NB4 (cell line): ENCODE measurements around the gene CCR4.
A peak's percentile ranks its signal among the peaks of the same experiment; 100 is the strongest.
"Not testable (repeated sequence)": the region's sequence is repeated elsewhere in the genome, so short reads cannot be mapped to it uniquely, and the experiment has no call there.

Experiments used
- DNase-seq: peaks from one replicate; pipeline ENCODE4 v3.0.0; 2010; ENCODE audit warnings: low read depth
- H3K4me3 ChIP-seq: one replicate; pipeline ENCODE4 v1.5.1; 2011; ENCODE audit warnings: mild to moderate bottlenecking, low read depth, low read length, moderate library complexity
- MAX ChIP-seq: IDR thresholded peaks from 2 replicates; pipeline ENCODE4 v1.6.1; 2011; ENCODE audit warnings: low read depth, low read length
- MYC ChIP-seq: IDR thresholded peaks from 2 replicates; pipeline ENCODE4 v1.6.1; 2011; ENCODE audit warnings: low read depth, low read length
- POLR2A ChIP-seq: IDR thresholded peaks from 2 replicates; pipeline ENCODE4 v1.6.1; 2011; ENCODE audit warnings: mild to moderate bottlenecking; ENCODE audit not compliant: insufficient read length; ENCODE audit errors: extremely low read depth
- TF ChIP-seq, protein P1 (sequence below): IDR thresholded peaks from one replicate; pipeline ENCODE4 v1.5.1; 2012; ENCODE audit warnings: low read depth, low read length

CCR4 gene

DNA sequence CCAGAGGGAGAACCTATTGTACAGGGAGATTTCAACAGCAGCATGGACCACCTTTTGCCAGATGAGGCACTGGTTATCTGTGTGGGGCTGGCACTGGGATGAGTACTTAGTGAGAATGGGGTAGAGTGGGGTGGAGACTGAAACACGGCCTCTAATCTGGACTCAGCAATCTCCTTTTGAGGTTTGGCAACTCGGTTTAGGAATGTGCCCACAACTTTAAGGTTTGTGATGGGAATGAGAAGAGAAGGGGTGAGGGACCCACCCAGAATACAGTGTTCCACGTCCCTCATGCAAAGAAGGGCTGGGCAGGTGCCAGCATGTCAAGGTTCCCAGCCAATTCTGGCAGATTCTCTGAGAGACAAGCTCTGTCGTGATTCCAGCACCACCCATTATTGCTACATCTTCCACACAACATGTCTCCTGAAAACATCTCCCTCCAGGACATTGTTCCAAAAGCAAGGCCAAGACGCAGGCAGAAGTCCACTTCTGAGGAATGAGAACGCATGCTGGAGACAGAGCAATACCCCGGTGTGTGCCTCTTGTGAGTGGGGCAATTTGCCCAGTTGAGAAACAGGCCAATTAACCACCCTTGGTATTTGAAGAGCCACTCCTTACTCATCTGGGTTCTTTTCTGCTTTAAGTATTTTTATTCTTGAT lies 37.5 kb upstream of the CCR4 start:
- H3K4me3 ChIP-seq, result no peak overlapping the region
- no peak for DNase-seq
- no peak for TF ChIP-seq MAX

- H3K4me3 ChIP-seq, result no peak overlapping the region
- no peak for DNase-seq
- TF ChIP-seq MAX (no peak), POLR2A (no peak), MYC (no peak)
- TF ChIP-seq, protein P1, sequence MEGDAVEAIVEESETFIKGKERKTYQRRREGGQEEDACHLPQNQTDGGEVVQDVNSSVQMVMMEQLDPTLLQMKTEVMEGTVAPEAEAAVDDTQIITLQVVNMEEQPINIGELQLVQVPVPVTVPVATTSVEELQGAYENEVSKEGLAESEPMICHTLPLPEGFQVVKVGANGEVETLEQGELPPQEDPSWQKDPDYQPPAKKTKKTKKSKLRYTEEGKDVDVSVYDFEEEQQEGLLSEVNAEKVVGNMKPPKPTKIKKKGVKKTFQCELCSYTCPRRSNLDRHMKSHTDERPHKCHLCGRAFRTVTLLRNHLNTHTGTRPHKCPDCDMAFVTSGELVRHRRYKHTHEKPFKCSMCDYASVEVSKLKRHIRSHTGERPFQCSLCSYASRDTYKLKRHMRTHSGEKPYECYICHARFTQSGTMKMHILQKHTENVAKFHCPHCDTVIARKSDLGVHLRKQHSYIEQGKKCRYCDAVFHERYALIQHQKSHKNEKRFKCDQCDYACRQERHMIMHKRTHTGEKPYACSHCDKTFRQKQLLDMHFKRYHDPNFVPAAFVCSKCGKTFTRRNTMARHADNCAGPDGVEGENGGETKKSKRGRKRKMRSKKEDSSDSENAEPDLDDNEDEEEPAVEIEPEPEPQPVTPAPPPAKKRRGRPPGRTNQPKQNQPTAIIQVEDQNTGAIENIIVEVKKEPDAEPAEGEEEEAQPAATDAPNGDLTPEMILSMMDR, result no peak
These were observed 31.5 kb upstream of the CCR4 start for GRCh38 chr3:32919920-32920319.

DNA sequence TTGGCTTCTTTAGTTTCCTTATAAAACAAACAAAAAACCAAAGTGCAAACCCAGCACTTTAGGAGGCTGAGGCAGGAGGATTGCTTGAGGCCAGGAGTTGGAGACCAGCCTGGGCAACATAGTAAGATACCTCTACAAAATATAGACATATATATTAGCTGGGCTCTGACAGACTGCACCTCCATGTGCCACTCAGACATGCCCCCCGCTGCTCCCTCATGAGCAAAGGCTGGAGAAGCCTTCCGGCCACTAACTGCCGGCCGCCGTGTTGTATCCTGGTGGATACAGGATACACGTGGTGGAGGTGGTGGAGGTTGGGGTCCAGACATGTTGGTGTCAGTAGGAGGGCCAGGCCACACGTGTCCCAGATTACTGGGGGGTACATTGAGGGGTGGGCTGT lies 29.4 kb upstream of the CCR4 start:
- no peak overlapping the region for H3K4me3 ChIP-seq
- no peak for DNase-seq
- no peak for TF ChIP-seq POLR2A
- TF ChIP-seq, protein P1, result no peak
- no peak for TF ChIP-seq MAX
- no peak for TF ChIP-seq MYC

- DNase-seq, result no peak
- TF ChIP-seq MYC (no peak), POLR2A (no peak), MAX (no peak)
- TF ChIP-seq, protein P1, result no peak
- no peak overlapping the region for H3K4me3 ChIP-seq
These were observed 21.3 kb upstream of the CCR4 start for GRCh38 chr3:32930161-32930560.

DNA sequence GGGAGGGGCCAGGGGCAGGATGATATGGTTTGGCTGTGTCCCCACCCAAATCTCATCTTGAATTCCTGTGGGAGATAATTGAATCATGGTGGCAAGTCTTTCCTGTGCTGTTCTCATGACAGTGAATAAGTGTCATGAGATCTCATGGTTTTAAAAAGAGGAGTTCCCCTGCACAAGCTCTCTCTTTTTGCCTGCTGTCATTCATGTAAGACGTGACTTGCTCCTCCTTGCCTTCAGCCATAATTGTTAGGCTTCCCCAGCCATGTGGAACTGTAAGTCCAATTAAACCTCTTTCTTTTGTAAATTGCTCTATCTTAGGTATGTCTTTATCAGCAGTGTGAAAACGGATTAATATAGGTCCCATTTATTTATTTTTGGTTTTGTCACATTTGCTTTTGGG lies 20.2 kb upstream of the CCR4 start:
- not testable (repeated sequence) for H3K4me3 ChIP-seq, DNase-seq

- no peak overlapping the region for H3K4me3 ChIP-seq
- DNase-seq, result peak; percentile 51
- TF ChIP-seq POLR2A, result no peak
- TF ChIP-seq, protein P1, result peak; percentile 59
These were observed 17.2 kb upstream of the CCR4 start for GRCh38 chr3:32934150-32934742.

GRCh38 chr3:32937331-32937730 lies 14.1 kb upstream of the CCR4 start:
- no peak for TF ChIP-seq MAX
- TF ChIP-seq POLR2A, result no peak
- no peak for TF ChIP-seq MYC
- TF ChIP-seq, protein P1, result no peak
- no peak overlapping the region for H3K4me3 ChIP-seq
- DNase-seq, result peak; percentile 11

DNA sequence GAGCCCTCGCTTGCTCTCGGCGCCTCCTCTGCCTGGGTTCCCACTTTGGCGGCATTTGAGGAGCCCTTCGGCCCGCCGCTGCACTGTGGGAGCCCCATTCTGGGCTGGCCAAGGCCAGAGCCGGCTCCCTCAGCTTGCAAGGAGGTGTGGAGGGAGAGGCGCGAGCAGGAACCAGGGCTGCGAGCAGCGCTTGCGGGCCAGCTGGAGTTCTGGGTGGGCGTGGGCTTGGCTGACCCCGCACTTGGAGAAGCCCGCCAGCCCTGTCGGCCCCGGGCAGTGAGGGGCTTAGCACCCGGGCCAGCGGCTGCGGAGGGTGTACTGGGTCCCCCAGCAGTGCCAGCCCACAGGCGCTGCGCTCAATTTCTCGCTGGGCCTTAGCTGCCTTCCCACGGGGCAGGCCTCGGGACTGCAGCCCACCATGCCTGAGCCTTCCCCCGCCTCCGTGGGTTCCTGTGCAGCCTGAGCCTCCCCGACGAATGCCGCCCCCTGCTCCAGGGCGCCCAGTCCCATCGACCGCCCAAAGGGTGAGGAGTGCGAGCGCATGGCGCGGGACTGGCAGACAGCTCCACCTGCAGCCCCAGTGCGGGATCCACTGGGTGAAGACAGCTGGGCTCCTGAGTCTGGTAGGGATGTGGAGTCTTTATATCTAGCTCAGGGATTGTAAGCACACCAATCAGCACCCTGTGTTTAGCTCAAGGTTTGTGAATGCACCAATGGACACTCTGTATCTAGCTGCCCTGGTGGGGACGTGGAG lies 11.7 kb upstream of the CCR4 start:
- H3K4me3 ChIP-seq, DNase-seq: not testable (repeated sequence)
